Activated CD8-positive, alpha-beta memory T cell treated with anti-CD3 and anti-CD28 coated beads for 48 hours (primary cell): ENCODE measurements around the gene MPHOSPH9.
A peak's percentile ranks its signal among the peaks of the same experiment; 100 is the strongest.
"Not testable (repeated sequence)": the region's sequence is repeated elsewhere in the genome, so short reads cannot be mapped to it uniquely, and the experiment has no call there.

ENCODE experiments used
- DNase-seq, 3 experiments: peaks; one replicate each; pipeline ENCODE4 v3.0.0-alpha.2; 2020; ENCODE audit warnings: low read depth in 2 of 3, low spot score in 2 of 3

Gene MPHOSPH9

GRCh38 chr12:123258593-123258992 is 25.7 kb upstream of the MPHOSPH9 start:
- DNase-seq = no peak

- no peak for DNase-seq
Observed at GRCh38 chr12:123254853-123255446, 22.0 kb upstream of the MPHOSPH9 start.

GRCh38 chr12:123253641-123254459 is 20.9 kb upstream of the MPHOSPH9 start:
- no peak for DNase-seq

- DNase-seq = not testable (repeated sequence)
Observed at GRCh38 chr12:123252365-123252764, 19.4 kb upstream of the MPHOSPH9 start.

- no peak for DNase-seq
Observed at GRCh38 chr12:123251403-123252076, 18.6 kb upstream of the MPHOSPH9 start.

GRCh38 chr12:123250471-123251383 is 17.8 kb upstream of the MPHOSPH9 start:
- DNase-seq = no peak

GRCh38 chr12:123248996-123249741 is 16.2 kb upstream of the MPHOSPH9 start:
- not testable (repeated sequence) for DNase-seq

- not testable (repeated sequence) for DNase-seq
Observed at GRCh38 chr12:123248129-123248528, 15.2 kb upstream of the MPHOSPH9 start.

- no peak for DNase-seq
Observed at GRCh38 chr12:123245678-123246077, 12.7 kb upstream of the MPHOSPH9 start.

- no peak for DNase-seq
Observed at GRCh38 chr12:123243671-123244262, 10.8 kb upstream of the MPHOSPH9 start.

- DNase-seq = no peak
Observed at GRCh38 chr12:123242116-123242904, 9.4 kb upstream of the MPHOSPH9 start.

GRCh38 chr12:123238961-123239360 is 6.0 kb upstream of the MPHOSPH9 start:
- no peak for DNase-seq

GRCh38 chr12:123238330-123238682 is 5.4 kb upstream of the MPHOSPH9 start:
- no peak for DNase-seq

- peak in 1 of 3 experiments; percentile 37 for DNase-seq
Observed at GRCh38 chr12:123237646-123238329, 4.8 kb upstream of the MPHOSPH9 start.

GRCh38 chr12:123233505-123234308 is 766 bp upstream of the MPHOSPH9 start:
- DNase-seq = no peak

- no peak for DNase-seq
Observed at GRCh38 chr12:123232472-123232806, 502 bp downstream of the MPHOSPH9 start.

GRCh38 chr12:123231931-123232330 is 1.0 kb downstream of the MPHOSPH9 start:
- DNase-seq = no peak

- no peak for DNase-seq
Observed at GRCh38 chr12:123229051-123229450, 3.9 kb downstream of the MPHOSPH9 start.
